MCF 10A (cell line): ENCODE results near the gene JUND. TPM values are rescaled to one million over a fixed set of nuclear protein-coding genes. Genes with fewer than 3 reads are reported as not detected.

Experiments used
- BruUV-seq: library from RNA; stranded (reverse); fragments of 400-500 nt; replicated peaks from 2 replicates; lab custom pipeline; 2021; lab: Mats Ljungman, UMichigan
- CTCF ChIA-PET: fragments of 300-600 bp; sonication (Branson Sonifier 250); formaldehyde crosslinking; extraction: SDS; loops from one replicate; lab custom pipeline; 2021; ENCODE audit warnings: antibody characterized with exemption, inconsistent platforms; lab: Yijun Ruan, JAX
- POLR2A ChIA-PET: fragments of 300-600, 350-650 bp; sonication (Branson Sonifier 250); formaldehyde crosslinking; extraction: SDS; loops from one replicate; lab custom pipeline; 2020; ENCODE audit warnings: antibody characterized with exemption, inconsistent platforms; lab: Yijun Ruan, JAX
- DNase-seq: peaks from one replicate; pipeline ENCODE4 v3.0.0-alpha.2; 2018; ENCODE audit not compliant: unreplicated experiment
- H3K27ac Mint-ChIP-seq: one replicate; pipeline ENCODE4 v1.8.0; 2022; ENCODE audit warnings: mild to moderate bottlenecking, low read depth, mixed read lengths; ENCODE audit not compliant: unreplicated experiment
- H3K27me3 Mint-ChIP-seq: one replicate; pipeline ENCODE4 v1.8.0; 2022; ENCODE audit warnings: mixed read lengths; ENCODE audit not compliant: insufficient read depth, unreplicated experiment
- H3K36me3 Mint-ChIP-seq: one replicate; pipeline ENCODE4 v1.8.0; 2022; ENCODE audit warnings: mild to moderate bottlenecking, moderate library complexity, mixed read lengths; ENCODE audit not compliant: insufficient read depth, unreplicated experiment
- H3K4me1 Mint-ChIP-seq: one replicate; pipeline ENCODE4 v1.8.0; 2022; ENCODE audit warnings: mixed read lengths; ENCODE audit not compliant: insufficient read depth, unreplicated experiment
- H3K4me3 Mint-ChIP-seq: one replicate; pipeline ENCODE4 v1.8.0; 2022; ENCODE audit warnings: mild to moderate bottlenecking, moderate library complexity, mixed read lengths; ENCODE audit not compliant: unreplicated experiment
- H3K9me3 Mint-ChIP-seq: one replicate; pipeline ENCODE4 v1.8.0; 2022; ENCODE audit warnings: mixed read lengths; ENCODE audit not compliant: unreplicated experiment
- intact Hi-C: fragments of 100-400 bp; cut with micrococcal nuclease; formaldehyde crosslinking; loops from 2 replicates; pipeline ENCODE4 v1.14.1; 2022
- total RNA-seq: library from RNA; stranded (reverse); gene quantifications from 2 replicates; pipeline ENCODE4 v1.2.3, GENCODE V29; 2022
- TF ChIP-seq, protein P1 (sequence below): fragments of 200-600 bp; IDR thresholded peaks from one replicate; pipeline ENCODE4 v1.8.0; 2022; ENCODE audit warnings: antibody characterized with exemption, mild to moderate bottlenecking; ENCODE audit not compliant: unreplicated experiment

The JUND gene
- total RNA-seq, 1 experiment from 2014 or later: 120 TPM

GRCh38 chr19:18283338-18283737 lies 1.9 kb upstream of the JUND start:
- ChIA-PET CTCF (interaction anchor here (0.6 to 0.7 kb wide), 2 partner anchors 8 to 583 kb away, joined by 3 to 5 read pairs; no protein-coding TSS in a partner anchor), POLR2A (interaction anchor here (1.9 to 5.9 kb wide), 2 partner anchors 37 to 350 kb away, joined by 4 to 175 read pairs; partner anchors contain the start of gene LSM4)
- no peaks in the 10 kb centered on the region for H3K9me3 Mint-ChIP-seq
- H3K4me3 Mint-ChIP-seq: no peak overlapping the region
- no TSS peak for BruUV-seq
- no peak overlapping the region for H3K27ac Mint-ChIP-seq
- intact Hi-C loops: no loop called here
- no peak for DNase-seq
- H3K4me1 Mint-ChIP-seq: peaks cover 17% of the 10 kb centered on the region
- no peaks in the 10 kb centered on the region for H3K27me3 Mint-ChIP-seq
- H3K36me3 Mint-ChIP-seq: peaks cover 42% of the 10 kb centered on the region
- TF ChIP-seq, protein P1, sequence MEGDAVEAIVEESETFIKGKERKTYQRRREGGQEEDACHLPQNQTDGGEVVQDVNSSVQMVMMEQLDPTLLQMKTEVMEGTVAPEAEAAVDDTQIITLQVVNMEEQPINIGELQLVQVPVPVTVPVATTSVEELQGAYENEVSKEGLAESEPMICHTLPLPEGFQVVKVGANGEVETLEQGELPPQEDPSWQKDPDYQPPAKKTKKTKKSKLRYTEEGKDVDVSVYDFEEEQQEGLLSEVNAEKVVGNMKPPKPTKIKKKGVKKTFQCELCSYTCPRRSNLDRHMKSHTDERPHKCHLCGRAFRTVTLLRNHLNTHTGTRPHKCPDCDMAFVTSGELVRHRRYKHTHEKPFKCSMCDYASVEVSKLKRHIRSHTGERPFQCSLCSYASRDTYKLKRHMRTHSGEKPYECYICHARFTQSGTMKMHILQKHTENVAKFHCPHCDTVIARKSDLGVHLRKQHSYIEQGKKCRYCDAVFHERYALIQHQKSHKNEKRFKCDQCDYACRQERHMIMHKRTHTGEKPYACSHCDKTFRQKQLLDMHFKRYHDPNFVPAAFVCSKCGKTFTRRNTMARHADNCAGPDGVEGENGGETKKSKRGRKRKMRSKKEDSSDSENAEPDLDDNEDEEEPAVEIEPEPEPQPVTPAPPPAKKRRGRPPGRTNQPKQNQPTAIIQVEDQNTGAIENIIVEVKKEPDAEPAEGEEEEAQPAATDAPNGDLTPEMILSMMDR: no peak

DNA sequence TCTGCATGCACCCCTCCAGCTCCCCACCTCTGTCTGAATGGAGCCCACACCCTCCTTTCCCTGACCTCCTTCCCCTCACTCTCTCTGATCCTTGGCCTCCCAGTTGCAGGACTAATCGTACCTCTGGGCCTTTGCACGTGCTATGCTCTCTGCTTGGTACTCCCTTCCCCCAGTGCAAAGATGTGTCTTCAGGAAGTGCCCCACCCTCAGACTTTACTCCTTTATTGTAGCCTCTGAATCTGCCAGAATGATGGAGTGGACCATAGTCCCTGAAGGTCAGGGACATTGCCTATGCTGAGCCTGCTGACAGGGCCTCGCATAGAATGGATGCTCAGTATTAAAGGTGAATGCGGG lies 1.3 kb upstream of the JUND start:
- Mint-ChIP-seq H3K36me3 (peaks cover 47% of the 10 kb centered on the region), H3K27ac (peak overlapping the region; percentile 98), H3K4me3 (peak overlapping the region; percentile 87), H3K4me1 (peaks cover 17% of the 10 kb centered on the region), H3K27me3 (no peaks in the 10 kb centered on the region), H3K9me3 (no peaks in the 10 kb centered on the region)
- TF ChIP-seq, protein P1: no peak
- ChIA-PET CTCF (interaction anchor here (0.7 to 8.0 kb wide), 5 partner anchors 9 to 58 kb away, joined by 3 to 257 read pairs (median 5); partner anchors contain the start of gene LSM4), POLR2A (interaction anchor here (0.7 to 9.0 kb wide), 8 partner anchors 9 to 349 kb away, joined by 3 to 178 read pairs (median 43); partner anchors contain the start of genes KXD1 and LSM4)
- intact Hi-C loops: loop anchor here (1.0 kb wide), 1 partner anchor 19 kb away; no protein-coding TSS in a partner anchor
- no peak for DNase-seq
- no TSS peak for BruUV-seq

DNA sequence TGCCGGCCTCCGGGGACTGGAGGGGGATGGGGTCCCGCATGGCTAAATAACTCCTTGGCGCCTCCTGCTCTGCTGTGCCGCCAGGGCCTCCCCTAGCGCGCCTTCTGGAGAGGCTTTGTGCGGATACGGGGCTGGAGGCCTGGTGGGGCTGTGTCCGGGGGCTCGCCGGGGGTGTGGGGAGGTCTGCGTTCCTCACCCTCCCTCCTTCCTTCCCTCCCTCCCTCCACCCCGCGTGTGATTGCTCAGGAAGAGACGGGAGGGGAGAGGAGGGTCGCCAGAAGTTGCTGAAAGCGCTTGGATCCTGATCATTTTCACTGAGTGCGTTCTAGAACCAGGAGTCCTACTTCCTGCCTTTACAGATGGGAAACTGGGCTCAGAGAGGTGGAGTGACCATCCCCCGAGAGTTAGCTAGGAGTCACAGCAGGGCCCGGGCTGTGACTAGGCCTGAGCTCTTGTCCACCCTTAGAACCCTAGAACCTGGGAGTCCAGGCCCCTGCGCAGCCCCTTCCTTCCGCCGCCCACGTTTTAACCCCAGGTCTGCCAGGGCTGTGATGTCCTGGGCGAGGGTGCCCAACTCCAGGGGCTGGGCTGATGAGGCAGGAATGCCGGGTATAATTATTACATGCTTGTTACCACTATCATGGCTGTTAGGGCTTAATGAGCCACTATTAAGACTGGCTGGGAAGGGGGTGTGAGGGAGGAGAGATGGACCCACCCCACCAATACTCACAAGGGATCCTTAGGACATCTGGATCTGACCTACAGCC lies 782 bp upstream of the JUND start:
- H3K27ac Mint-ChIP-seq: peak overlapping the region; percentile 98
- peaks cover 52% of the 10 kb centered on the region for H3K36me3 Mint-ChIP-seq
- H3K4me3 Mint-ChIP-seq: peak overlapping the region; percentile 87
- no peaks in the 10 kb centered on the region for H3K9me3 Mint-ChIP-seq
- intact Hi-C loops: loop anchor here (1.0 kb wide), 1 partner anchor 19 kb away; no protein-coding TSS in a partner anchor
- CTCF ChIA-PET: interaction anchor here (0.7 to 8.0 kb wide), 4 partner anchors 29 to 58 kb away, joined by 3 to 257 read pairs (median 4); partner anchors contain the start of gene LSM4
- DNase-seq: no peak
- peaks cover 17% of the 10 kb centered on the region for H3K4me1 Mint-ChIP-seq
- BruUV-seq: TSS peak; percentile 84
- H3K27me3 Mint-ChIP-seq: no peaks in the 10 kb centered on the region
- POLR2A ChIA-PET: interaction anchor here (0.6 to 9.0 kb wide), 38 partner anchors 10 to 637 kb away, joined by 3 to 178 read pairs (median 4); partner anchors contain the start of genes COPE, DDX49, GDF15 and KXD1
- TF ChIP-seq, protein P1: no peak
